Measurements from ENCODE around the gene BCL2L11.

BCL2L11 gene

DNA sequence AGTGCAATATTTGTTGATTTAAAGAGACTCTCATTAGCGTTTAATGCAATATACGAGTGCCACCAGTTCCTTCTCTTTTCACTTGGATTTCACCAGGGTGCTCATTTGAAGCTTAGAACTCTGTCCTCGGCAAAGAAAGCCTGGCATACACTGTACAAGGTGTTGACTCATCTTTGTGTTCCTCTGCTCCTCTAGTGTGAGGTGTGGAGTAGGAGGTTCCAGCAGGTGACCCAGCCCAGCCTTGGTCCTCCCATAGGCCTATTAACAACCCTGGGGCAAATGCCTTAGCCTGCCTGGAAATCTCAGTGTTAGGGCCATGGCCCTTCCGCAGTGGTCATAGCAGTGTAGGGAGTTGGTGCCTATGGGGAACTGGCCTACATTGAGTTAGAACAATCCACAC lies 20.1 kb downstream of the BCL2L11 start:
- TF ChIP-seq, protein P1, sequence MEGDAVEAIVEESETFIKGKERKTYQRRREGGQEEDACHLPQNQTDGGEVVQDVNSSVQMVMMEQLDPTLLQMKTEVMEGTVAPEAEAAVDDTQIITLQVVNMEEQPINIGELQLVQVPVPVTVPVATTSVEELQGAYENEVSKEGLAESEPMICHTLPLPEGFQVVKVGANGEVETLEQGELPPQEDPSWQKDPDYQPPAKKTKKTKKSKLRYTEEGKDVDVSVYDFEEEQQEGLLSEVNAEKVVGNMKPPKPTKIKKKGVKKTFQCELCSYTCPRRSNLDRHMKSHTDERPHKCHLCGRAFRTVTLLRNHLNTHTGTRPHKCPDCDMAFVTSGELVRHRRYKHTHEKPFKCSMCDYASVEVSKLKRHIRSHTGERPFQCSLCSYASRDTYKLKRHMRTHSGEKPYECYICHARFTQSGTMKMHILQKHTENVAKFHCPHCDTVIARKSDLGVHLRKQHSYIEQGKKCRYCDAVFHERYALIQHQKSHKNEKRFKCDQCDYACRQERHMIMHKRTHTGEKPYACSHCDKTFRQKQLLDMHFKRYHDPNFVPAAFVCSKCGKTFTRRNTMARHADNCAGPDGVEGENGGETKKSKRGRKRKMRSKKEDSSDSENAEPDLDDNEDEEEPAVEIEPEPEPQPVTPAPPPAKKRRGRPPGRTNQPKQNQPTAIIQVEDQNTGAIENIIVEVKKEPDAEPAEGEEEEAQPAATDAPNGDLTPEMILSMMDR (IDR thresholded peaks at IDR 0.05; ENCODE audit: extremely low read depth, insufficient read depth, missing control alignments): no peak
- in situ Hi-C loops (cut with MboI; ENCODE audit: low pct_unique_long_range_greater_than_20kb, low sequenced_read_pairs, unreplicated experiment): no loop called here
- DNase-seq (ENCODE audit: low spot score): no peak

DNA sequence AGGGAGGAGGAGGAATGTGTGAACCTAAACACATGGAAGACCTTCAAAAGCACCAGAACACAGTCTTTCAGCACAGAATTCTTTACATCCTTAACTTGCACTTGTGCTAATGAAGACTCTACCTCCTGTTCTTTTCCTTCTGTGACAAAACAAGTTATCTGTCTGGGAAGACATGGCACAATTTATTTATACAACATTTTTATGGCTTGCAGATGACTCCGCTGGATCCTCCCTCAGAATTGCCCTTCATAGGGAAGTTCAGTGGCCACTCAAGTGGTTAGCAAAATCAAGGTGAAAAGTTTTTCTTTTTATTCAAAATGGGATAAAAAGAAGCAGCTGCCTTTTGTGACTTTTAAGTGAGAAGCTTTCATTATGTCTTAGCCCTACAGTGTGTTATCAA lies 21.4 kb downstream of the BCL2L11 start:
- in situ Hi-C loops (cut with MboI; ENCODE audit: low pct_unique_long_range_greater_than_20kb, low sequenced_read_pairs, unreplicated experiment): no loop called here
- TF ChIP-seq, protein P1 (IDR thresholded peaks at IDR 0.05; ENCODE audit: extremely low read depth, insufficient read depth, missing control alignments): no peak
- DNase-seq (ENCODE audit: low spot score): no peak

- TF ChIP-seq, protein P1 (IDR thresholded peaks at IDR 0.05; ENCODE audit: extremely low read depth, insufficient read depth, missing control alignments): no peak
- no peak for DNase-seq (ENCODE audit: low spot score)
- in situ Hi-C loops (cut with MboI; ENCODE audit: low pct_unique_long_range_greater_than_20kb, low sequenced_read_pairs, unreplicated experiment): no loop called here
Measured at GRCh38 chr2:111143107-111143842, 22.6 kb downstream of the BCL2L11 start.

DNA sequence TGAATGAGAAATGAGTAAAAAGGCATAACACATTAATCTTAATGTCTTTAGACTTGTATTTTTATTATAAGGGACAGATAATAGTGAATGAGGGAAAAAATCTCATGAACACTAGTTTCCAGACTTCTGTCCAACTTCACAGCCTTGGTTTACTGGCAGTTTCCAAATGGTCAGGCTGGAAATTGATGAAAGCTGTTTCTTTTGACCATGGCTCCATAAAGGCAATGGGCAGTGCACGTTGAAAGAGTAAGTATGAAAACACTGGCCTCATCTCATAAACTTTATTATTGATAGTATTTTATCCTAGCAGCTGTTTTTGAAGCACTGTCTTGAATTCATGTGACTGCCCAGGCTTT lies 23.1 kb downstream of the BCL2L11 start:
- no peak for DNase-seq (ENCODE audit: low spot score)
- TF ChIP-seq, protein P1 (IDR thresholded peaks at IDR 0.05; ENCODE audit: extremely low read depth, insufficient read depth, missing control alignments): no peak
- in situ Hi-C loops (cut with MboI; ENCODE audit: low pct_unique_long_range_greater_than_20kb, low sequenced_read_pairs, unreplicated experiment): no loop called here

DNA sequence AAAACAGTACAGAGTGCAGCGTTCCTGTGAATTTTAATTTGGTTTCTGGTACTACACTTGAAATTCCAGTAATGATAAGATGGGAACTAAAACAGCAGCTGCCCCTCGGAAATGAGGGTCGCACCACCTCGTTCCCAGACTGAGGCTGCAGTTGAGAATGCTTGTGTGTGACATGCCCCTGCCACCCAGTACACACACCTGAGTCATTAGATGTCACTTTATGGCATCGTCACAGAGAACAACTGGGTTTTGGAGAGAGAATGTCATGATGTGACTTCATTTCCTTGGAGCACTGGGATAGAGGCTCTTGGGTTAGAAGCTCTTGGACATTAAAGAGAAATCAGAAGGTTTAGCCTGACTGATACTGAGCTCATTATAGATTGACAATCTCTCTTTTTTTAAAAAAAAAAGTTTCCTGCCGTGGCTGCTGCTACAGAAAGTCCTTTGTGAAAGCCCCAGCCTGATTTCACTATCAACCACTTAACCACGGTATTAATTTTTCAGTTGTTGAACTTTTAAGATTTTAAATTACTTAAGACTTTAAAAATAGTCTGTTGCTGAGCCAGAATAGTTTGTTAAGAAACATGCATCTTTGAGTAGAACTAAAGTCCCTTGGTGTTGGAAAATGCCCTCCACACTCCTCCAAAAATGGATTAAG lies 24.5 kb downstream of the BCL2L11 start:
- TF ChIP-seq, protein P1 (IDR thresholded peaks at IDR 0.05; ENCODE audit: extremely low read depth, insufficient read depth, missing control alignments): no peak
- no peak for DNase-seq (ENCODE audit: low spot score)
- in situ Hi-C loops (cut with MboI; ENCODE audit: low pct_unique_long_range_greater_than_20kb, low sequenced_read_pairs, unreplicated experiment): no loop called here

DNA sequence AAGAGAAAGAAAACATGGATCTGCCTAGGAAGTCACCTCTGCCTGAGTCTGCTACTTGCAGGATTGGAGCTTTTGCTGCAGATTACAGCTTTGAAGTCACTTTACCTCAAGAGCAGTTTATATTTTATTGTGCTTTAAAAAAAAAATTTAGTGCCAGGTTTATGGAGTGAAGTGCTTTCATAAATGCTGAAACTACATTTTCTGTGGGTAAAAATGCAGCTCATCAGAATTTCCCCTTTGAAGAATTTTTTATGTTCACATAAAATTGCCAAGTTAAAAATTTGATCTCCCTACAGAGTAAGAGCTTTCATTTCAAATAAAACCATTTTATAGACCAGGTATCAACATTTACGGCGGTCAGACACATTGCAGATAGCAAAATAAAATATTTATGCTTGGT lies 25.2 kb downstream of the BCL2L11 start:
- no peak for DNase-seq (ENCODE audit: low spot score)
- in situ Hi-C loops (cut with MboI; ENCODE audit: low pct_unique_long_range_greater_than_20kb, low sequenced_read_pairs, unreplicated experiment): no loop called here
- TF ChIP-seq, protein P1 (IDR thresholded peaks at IDR 0.05; ENCODE audit: extremely low read depth, insufficient read depth, missing control alignments): no peak
